NCI-H748 (cell line): ENCODE data around the gene HOXB5.
A peak's percentile ranks its signal among the peaks of the same experiment; 100 is the strongest.

Experiments
- DNase-seq: peaks from one replicate; lab custom pipeline; 2025; ENCODE audit not compliant: unreplicated experiment; lab: John Stamatoyannopoulos, UW

HOXB5 gene

DNA sequence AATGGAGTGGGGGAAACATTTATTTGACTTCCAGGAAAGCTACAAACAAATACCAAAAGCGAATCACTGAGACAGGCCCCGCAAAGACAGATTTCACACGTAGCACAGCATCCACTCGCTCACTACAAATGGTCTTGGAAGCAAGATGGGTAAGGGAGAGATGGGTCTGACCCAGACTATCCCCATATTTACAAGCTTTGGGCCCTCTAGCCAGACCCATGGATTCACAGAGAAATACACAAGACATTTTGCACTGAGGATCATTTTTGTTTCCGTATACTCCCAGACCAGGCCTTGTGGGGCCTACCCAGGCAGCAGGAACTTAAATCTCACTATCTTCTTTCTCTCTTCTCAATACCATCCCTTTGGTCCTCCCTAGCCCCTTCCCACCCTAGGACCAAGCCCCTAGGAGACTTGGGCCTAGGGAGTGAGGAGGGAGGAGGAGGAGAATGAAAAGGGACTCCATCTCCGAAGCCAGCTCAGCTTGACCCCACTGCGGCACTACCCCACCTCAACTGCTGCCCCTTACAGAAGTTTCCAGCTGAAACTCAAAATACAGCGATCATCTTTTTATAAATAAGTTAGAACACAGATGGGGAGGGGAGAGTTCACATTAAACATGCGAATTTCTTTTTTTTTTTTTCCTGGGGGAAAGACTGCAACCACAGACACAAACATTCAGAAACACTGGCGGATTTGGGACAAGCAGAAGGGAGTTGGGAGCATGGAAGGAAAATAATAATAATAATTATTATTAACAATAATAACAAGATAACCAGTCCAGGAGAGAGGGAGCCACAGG lies 2.1 kb downstream of the HOXB5 start:
- DNase-seq = no peak

DNA sequence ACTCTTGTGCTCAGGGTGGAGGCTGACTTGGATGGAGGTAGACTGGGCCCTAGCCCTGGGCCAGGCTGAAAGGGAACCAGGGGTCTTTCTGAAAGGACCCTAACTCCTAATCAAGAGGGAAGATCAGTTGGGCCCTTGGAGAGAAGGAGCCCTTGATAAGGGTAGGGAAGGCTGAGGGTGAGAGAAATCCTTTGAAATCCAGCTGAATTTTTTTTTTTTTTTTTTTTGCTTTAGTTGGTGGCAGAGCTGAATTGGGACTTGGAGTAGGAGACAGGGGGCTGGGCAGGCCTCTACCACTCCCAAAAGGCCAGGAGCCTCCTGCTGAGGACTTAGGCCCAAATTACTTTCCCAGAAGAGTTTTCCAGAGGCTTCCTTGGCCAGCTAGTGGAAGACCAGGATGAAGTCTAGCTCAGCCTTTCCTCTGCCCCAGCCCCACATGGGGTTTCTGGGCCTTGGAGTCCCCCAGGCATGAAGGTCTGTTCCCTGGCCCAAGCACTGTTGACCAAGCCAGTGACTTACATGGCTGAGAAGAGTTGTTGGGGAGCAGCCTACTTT lies 2.9 kb downstream of the HOXB5 start:
- no peak for DNase-seq

DNA sequence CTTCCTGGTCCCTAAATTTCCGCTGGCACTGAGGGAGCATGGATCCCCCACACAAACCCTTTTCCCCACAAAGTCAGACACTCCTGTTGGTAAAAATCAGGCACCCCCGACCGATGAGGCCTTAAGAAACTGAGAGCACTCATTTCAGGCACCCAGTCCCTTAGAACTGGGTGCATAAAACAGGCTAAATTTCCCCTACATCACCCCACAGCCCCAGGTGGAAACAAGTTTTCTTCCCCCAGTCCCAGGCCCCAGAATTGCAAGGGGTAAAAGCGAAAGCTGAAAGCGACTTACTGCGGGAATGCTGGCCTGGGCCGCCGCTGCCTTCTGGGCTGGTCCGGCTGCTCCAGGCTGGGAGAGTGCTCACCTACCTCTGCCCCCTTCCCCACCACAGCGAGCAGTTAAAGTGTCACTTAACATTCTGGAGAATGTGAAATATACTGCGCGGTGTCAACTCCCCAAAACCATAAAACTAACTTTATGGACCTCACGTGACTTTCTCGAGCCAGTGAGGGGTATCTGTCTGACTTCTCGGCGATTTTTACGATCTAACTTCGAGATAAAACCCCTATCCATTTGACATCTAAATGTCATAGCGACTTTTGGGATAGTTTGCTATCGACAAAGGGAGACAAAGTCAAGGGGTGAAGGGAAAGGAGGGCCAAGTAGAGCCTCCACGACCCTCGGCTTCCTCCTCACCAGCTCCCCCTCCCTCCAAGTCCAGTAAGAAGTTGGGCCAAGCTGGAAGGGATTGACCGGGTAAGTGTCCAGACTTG lies 3.6 kb downstream of the HOXB5 start, which contains the start of gene HOXB3:
TSS of gene HOXB3 (minus strand) at position 411 of the 776 bp plus-strand sequence. CDS start 37,767 bp downstream, outside the sequence.
- DNase-seq = no peak

DNA sequence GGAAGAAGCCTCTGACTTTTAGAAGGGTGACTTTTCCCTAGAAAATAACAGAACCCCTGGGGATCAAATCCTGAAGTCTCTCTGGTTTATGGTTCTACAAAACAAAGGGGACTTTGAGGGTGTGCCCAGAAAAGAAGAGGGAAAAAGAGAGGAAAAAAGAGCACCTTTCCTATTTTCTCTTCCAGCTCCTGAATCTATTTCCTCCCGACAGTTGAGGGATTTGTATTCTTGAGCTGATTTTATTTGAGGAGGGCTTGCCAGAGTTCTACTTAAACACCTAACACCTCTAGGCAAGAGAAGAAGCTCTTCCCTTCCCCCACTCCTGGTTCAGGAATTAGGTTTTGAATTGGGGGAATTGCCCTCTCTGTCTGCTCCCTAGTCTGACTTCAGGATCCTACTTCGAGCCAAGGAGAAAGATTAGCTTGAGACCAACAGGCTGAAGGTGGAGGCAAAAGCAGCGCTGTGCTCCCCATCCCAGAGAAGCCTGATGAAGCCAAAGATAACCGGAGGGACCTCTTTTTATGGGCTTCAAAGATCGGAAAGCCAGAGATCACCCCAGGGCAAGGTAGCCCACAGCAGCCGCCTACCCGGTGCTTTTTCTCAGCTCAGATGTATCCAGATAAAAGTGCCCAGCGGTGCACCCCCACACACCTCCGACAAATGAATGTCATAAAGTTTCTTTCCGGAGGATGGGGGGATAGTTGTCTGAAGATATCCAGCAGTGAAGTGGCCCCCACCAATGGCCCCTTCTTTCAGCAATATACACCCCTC lies 4.3 kb downstream of the HOXB5 start:
- DNase-seq = no peak

DNA sequence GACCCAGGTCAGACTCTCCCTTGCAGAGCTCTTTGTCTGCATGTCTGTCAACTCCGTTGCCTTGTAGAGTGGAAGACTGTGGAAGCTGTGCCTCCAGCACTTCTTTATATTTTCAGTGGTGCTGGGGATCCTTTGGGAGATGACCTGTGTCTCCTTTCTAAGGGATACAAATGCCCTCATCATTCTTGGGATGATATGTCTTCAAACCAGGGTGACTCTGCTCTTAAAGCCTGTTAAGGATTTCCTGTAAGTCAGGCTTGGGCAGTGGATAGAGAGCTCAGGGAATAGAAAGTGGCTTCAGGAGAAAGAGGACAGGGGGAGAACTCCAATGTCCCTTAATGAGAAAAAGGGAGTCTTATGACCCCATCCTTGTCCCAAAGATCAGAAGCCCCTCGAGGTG lies 5.1 kb downstream of the HOXB5 start:
- DNase-seq = no peak

DNA sequence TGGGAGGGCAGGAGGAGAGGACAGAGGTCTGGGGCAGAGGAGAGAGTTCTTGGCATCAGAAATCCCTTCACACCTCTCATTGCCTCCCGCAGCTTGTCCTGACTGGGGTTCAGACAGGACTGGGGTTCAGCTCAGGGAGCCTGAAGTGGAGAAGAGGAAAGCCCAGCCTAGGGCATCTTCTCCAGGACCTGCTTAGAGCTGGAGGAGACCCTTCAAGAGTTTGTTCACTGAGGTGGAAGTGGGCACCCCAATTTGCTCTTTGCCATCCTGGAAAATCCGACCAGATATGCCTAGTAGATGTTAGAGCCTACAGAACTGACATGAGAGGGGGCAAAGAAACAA lies 5.5 kb downstream of the HOXB5 start:
- no peak for DNase-seq

DNA sequence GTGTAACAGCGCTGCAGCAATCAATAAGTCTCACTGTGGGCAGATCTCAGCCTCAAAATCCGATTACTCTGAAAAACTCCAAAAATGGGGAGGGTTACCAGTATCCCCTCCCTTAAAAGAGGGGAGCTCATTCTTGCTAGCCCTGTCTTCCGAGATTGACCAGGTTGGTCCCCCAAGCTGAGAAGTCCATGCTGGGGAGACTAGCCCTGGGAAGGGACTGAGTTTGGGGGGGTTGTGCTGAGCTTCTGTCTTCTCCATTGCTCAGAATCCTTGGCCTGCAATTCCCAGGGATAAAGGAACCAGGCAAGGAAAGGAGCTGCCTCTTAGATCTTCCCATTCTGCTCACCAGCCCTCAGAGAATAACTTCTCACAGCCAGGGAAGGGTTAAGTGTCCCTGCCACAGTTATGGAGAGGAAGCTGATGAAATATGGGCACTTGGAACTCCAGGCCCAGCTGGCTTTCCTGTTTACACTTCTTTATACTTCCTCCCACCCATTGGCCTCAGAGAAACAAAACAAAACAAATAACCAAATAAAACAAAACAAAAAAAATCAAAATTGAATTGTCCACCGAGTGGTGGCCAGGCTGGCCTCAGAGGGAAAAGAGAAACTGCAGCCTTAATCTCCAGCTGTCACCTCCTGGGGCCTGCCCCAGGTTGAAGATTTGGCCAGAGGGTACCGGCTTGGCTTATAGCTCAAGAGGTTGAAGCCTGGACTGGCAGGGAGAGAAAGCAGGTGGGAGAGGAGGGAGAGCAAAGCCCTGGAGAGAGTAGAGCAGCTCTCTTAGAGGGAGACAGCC lies 6.1 kb downstream of the HOXB5 start:
- peak; percentile 60 for DNase-seq

DNA sequence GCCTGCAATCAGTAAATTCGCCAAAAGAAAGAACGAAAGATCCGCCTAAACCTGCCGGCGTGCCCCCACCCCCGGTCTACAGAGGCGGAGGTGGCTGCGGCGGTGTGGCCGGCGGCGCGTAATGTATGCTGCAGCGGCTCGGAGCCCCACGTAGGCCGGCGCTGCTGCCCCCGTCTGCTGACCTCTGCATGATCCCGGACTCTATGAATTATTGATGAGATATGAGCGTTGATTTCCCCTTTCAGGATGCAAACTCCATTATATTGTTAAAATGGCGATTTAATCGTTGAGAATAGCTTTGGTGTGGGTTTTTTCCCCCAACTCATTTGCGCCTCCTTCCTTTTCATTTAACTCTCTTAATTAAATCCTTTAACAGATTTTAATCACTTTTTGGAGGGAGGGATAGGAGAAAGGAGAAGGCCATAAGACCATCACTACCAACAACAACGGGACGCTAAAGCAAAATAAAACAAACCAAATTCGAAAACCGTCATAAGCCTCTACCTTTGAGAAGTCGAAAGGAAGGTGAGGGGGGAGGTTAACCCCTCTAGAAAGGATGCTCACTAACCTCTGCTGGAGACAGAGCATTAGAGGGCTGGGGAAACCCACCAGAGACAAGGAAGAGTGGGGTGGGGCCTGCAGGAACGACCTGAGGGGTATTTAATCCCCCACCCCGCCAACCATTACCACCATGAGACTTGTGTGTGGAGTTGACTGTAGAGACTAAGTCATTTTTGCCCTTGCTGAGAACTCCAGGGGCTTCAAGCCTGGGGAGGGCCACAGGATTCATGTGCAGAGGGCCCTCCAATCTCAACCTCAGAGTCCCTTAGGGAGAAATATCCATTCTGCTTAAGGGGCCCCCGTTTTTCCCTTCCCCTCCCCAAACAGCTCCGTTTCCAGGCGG lies 7.0 kb downstream of the HOXB5 start:
- DNase-seq = peak; percentile 56

DNA sequence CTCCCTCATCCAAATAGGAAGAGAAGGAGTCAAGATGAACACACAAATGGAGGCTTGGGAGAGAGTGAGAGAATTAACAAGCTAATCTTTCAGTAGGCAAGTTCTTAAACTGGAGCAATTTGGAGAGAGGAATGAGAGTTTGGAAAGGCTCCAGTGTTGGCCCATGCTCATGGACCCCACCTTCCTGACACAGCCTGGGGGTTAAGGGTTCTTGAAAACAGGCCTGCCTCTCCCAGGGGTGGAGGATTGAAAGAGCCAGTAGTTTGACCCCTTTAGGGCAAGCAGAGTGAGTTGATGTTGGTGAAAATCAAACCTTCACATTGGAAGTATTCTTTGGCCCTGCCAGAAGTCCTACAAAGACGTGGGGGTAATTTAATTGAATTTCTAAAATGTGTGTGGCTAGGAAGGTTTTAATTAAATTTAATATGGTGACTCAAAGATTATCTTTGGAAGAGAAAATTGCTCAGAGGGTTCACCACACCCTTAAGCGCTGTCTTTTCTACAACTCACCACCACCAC lies 9.3 kb downstream of the HOXB5 start:
- no peak for DNase-seq

DNA sequence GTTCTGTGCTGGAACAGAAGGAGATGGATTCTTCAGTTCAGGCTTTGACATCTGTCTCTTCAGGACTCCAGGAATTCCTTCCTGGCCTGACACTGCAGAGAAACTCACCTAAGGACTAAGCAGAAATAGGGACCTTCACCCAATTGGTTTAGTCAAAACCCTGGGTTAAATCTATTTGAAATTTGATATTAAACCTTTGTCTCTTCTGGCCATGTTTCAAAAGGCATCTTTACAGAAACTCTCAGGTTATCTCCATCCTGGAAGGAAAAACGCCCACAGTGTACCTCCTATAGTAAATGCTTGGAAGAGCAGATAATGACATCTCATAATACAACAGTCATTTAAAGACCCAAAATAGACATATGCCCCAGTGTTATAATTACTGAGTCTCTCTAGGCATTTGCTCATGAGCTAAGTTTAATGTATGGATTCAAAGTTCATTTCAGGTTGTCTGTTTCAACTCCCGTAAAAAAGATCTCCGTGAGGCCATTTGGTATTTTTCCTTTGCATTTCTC lies 9.8 kb downstream of the HOXB5 start:
- DNase-seq = no peak

DNA sequence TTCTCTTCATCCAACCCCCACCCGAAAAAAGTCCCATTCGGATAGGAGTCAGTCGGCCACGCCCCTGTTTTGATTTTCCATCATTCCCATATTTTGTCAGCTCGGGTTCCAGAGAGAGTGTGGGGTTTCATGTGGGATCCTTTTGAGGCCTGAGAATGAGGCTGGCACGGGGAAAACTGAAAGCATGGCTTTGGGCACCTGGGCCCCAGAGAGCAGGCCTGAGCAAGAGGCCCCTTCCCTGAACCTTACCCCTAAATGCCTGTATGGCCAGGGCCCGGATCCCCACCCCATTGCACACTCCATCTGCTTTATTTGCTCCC lies 10.9 kb downstream of the HOXB5 start:
- no peak for DNase-seq

DNA sequence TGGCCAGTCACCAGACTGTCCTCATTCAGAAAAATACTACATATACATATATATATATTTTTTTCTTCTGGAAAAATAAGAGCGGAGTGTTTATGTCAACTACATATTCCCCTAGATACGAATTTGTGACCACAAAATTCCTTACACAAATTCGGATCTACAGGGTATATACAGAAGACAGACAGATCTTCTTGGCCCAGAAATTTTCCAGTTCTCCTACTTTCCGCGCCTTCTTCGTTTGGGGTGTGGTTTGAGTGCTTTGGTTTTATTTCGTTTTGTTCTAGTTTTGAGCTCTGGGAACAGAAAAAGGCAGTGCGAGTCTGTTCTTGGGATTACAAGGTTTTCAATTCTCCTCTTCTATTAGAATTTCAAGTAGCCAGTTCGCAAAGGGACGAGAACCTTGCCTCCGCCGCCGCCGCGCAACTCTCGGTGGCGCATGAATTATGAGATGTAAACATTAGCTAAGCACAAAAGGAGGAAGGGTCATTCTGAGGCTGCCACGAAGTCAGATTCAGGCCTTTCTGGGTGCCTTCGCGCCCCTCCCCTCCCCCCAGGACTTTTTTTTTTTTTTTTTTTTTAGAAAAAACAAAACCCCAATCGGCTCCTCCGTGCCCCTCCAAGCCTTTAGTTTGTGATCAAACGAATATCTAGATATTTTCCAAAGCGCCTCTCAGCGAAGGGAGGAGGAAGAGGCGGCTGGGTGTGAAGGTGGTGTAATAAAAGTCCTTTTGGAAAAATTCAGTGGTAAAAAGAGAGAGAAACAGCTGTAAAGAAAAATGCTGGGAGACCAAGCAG lies 13.6 kb downstream of the HOXB5 start:
- no peak for DNase-seq

DNA sequence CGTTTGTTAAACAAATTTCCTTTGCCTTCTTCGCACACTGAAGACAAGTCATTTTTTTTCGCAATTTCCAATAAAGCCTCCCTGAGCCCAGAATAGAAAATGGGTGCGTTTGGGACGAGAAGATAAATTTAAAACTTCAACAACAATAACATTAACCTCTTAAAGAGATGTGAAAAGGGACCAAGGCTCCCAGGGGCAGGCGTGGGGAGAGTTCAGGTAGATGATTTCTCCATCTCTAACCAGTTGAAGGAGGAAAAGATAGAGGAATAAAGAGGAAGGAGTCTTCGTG lies 14.2 kb downstream of the HOXB5 start:
- no peak for DNase-seq

DNA sequence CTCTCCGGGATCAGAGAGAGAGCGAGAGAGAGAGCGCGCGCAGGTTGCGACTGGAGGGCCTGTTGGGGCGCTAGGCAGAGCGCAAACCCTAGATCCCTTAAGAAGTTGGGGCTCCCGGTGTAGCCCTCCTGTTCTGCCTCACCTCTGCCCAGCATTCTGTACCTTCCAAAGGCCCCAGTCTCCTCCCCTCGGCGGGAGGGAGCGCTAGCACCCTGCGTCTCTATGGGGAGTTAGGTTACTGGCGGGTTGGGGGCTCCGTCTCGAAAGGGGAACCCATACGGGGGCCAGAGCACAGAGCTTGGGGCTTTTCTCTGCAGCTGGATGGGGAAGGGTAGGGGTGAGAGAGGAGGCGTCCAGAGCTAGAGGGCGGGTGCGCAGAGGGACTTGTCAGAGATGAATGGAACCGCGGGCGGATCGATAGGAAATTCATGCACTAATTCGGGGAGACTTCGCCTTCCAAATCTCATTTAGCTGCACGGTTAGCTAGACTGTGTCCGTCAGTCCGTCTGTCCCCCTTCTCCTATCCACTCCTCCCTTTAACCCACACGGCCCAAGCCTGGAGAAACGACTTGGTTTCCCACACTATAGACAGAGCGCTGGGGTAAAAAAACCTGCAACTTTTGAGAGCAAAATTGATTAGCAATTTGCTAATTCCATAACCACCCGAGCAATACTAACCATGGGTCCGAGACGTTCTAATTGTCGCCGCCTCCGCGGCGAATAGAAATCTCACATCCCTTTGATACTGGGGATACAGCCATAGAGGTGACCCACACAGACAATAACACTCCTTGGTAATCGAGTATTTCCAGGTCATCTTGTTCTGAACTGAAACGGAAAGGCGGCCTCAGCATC lies 14.7 kb downstream of the HOXB5 start:
- peak; percentile 49 for DNase-seq

DNA sequence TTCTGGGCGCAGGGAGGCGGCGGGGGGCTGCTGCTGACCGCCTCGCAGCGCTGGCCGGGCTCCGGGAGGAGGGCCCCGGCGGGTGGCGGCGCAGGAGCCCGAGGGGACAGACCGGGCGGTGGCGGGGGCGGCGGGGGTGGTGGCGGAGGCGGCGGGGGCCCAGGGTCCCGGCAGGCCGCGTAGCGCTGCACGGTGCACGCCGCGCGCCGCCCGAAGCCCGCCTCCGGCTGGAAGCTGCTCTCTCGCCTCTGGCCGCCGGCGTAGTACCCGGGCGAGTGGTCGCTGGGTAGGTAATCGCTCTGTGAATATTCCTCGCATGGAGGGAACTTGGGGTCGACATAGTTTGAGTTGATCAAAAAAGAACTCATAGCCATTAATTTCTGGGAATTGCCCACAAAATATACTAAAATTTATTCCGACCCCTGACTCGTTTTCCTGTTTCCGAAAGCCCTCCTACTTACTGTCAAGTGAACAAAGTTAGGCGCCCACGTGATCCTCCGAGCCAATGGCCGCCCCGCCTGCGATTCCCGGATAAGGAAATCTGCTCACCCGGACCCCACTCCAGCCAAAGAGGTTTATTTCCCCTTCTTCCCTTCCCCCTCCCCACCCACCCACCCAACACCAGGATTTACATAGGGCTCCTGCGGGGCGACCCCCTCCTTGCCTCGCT lies 15.5 kb downstream of the HOXB5 start, which contains the start of gene HOXB4:
TSS of gene HOXB4 (minus strand) at position 405 of the 670 bp plus-strand sequence. CDS start at position 374, 31 bp downstream.
- DNase-seq = peak; percentile 76

DNA sequence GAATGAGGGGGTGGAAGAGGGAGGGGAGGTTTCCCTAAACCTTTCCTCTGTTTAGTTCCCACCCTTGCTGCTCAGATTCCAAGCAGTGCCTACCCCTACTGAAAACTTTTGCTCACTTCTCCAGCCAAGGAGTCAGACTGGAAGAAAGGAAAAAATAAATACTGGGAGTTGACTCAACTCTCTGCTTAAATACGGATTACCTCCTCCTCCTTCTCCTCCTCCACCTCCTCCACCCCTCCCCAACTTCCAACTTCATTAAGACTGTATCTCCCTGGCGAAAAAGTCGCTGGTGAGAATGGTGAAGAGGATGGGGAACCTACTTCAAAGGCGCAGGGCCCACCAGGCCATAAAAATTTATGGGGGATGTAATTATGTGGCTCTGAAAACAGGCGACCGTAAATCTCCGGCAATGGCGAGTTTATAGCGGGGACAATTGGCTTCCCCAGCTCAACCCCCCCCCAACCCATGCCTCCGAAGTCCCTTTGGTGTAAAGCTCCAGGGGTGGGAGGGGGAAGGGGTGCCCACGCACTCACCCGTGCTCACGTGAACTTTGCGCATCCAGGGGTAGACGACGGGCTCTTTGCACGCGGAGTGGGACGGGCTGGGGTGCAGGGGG lies 16.1 kb downstream of the HOXB5 start:
- DNase-seq = peak; percentile 29
